Measurements from ENCODE around the gene SETDB2. TPM values are rescaled to one million over a fixed set of nuclear protein-coding genes. Genes with fewer than 3 reads are reported as not detected.

SETDB2 gene
- total RNA-seq, 4 donors from 2014 or later = 5.4 to 20.6 (median 8.9) TPM

DNA sequence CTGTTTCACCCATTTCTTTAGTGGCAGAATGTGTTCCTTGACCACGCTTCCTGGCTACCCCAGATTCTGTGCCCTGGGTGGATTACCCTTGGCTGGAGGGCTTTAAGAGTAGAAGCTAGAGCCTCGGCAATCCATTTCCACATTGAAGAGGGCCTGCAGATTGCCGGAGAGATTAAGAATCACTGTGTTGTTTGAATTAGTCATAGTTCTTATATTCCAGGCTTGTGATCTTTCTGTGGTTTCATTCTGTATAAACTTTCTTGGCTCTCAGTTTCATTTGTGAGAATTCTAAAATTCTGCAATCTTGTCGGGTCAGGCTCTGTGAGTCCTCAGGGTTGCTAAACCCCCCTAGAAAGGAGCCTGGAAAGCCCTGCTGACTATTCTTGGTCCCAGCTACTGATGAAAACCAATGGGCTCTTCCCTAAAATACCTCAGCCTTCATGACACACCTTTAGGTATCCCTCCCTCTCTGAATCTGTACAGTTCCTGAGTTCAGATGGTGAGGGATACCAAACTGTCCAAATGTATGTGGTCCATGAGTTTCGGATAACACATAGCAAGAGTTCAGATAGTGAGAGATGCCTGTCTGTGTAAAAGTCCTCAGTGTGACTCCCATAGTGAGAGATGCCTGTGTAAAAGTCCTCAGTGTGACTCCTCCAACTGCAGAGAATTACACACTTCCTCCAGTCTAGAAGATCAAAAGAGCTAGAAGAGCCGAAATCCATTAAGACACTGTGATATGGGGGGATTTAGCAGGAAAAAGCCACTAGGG lies 56.0 kb downstream of the SETDB2 start:
- no peaks in the 10 kb centered on the region for H3K27me3 ChIP-seq
- H3K36me3 ChIP-seq = no peaks in the 10 kb centered on the region
- peak overlapping the region in 3 of 4 donors; percentile 17 to 45 (median 31) for H3K27ac ChIP-seq
- no peak for DNase-seq
- no peak overlapping the region for H3K4me3 ChIP-seq
- no peak for TF ChIP-seq POLR2A (IDR thresholded peaks at IDR 0.05)
- TF ChIP-seq, protein P1, sequence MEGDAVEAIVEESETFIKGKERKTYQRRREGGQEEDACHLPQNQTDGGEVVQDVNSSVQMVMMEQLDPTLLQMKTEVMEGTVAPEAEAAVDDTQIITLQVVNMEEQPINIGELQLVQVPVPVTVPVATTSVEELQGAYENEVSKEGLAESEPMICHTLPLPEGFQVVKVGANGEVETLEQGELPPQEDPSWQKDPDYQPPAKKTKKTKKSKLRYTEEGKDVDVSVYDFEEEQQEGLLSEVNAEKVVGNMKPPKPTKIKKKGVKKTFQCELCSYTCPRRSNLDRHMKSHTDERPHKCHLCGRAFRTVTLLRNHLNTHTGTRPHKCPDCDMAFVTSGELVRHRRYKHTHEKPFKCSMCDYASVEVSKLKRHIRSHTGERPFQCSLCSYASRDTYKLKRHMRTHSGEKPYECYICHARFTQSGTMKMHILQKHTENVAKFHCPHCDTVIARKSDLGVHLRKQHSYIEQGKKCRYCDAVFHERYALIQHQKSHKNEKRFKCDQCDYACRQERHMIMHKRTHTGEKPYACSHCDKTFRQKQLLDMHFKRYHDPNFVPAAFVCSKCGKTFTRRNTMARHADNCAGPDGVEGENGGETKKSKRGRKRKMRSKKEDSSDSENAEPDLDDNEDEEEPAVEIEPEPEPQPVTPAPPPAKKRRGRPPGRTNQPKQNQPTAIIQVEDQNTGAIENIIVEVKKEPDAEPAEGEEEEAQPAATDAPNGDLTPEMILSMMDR (IDR thresholded peaks at IDR 0.05) = no peak
- no peaks in the 10 kb centered on the region for H3K9me3 ChIP-seq
- H3K4me1 ChIP-seq = no peaks in the 10 kb centered on the region

DNA sequence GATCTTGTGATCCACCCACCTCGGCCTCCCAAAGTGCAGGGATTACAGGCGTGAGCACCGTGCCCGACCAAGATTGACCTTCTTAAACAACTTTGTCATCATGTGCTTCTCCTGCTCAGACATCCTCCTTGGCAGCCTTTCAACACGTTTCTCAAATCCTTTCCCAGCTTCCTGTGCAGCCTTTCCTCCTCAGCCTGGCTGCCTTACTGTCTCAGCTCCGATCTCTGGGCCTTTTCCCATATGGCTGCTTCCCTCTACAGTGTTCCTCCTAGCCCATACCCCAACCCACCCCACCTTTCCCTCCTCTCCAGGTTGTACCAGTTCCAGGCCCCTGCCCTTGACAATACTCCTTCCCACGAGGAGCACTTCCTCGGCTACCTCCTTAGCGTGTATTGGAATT lies 58.9 kb downstream of the SETDB2 start:
- Histone ChIP-seq H3K9me3 (no peaks in the 10 kb centered on the region), H3K4me1 (no peaks in the 10 kb centered on the region), H3K27me3 (no peaks in the 10 kb centered on the region), H3K4me3 (no peak overlapping the region), H3K27ac (peak overlapping the region in 1 of 4 donors; percentile 44), H3K36me3 (peaks cover 0 to 4% (median 0%) of the 10 kb centered on the region in 3 donors)
- TF ChIP-seq, protein P1 (IDR thresholded peaks at IDR 0.05) = no peak
- TF ChIP-seq POLR2A (IDR thresholded peaks at IDR 0.05) = no peak
- no peak for DNase-seq

DNA sequence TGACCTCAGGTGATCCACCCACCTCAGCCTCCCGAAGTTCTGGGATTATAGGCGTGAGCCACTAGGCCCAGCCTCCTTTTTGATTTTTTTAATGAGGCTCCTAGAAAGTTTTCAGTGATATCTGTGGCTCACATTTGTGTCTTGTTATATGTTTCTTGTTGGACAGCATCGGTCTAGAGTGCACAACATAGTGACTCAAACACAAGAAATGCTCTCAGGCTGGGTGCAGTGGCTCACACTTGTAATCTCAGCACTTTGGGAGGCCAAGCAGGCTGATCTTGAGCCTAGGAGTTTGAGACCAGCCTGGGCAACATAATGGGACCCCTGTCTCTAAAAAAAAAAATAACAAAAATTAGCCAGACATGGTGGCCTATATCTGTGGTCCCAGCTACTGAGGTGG lies 59.9 kb downstream of the SETDB2 start:
- no peak for DNase-seq
- Histone ChIP-seq H3K27ac (no peak overlapping the region), H3K9me3 (no peaks in the 10 kb centered on the region), H3K4me1 (no peaks in the 10 kb centered on the region), H3K36me3 (peaks cover 0 to 4% (median 0%) of the 10 kb centered on the region in 3 donors), H3K4me3 (no peak overlapping the region), H3K27me3 (no peaks in the 10 kb centered on the region)
- TF ChIP-seq, protein P1 (IDR thresholded peaks at IDR 0.05) = no peak
- no peak for TF ChIP-seq POLR2A (IDR thresholded peaks at IDR 0.05)

DNA sequence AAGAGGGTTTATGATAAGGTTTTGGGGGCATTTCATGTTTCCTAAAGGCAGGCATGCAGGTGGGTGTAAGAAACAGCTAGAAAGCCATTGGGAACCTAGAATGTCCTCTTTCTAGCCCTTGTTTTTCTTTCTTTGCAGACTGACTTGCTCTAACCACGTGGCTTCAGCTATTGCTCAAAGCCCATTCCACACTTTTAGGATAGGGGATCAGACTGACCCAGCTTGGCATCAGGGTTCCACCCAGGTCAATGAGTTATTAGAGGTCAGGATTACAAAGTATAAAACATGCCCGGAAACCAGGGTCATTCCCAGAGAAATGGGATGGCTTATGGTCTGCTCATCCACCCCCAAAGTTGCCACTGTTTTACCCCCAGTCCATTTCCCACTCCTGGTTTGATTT lies 68.5 kb downstream of the SETDB2 start:
- TF ChIP-seq, protein P1 (IDR thresholded peaks at IDR 0.05) = no peak
- TF ChIP-seq POLR2A (IDR thresholded peaks at IDR 0.05) = no peak
- H3K27ac ChIP-seq = no peak overlapping the region
- peaks cover 0 to 46% (median 0%) of the 10 kb centered on the region in 3 donors for H3K36me3 ChIP-seq
- DNase-seq = no peak
- no peaks in the 10 kb centered on the region for H3K27me3 ChIP-seq
- H3K4me1 ChIP-seq = no peaks in the 10 kb centered on the region
- no peaks in the 10 kb centered on the region for H3K9me3 ChIP-seq
- H3K4me3 ChIP-seq = no peak overlapping the region

DNA sequence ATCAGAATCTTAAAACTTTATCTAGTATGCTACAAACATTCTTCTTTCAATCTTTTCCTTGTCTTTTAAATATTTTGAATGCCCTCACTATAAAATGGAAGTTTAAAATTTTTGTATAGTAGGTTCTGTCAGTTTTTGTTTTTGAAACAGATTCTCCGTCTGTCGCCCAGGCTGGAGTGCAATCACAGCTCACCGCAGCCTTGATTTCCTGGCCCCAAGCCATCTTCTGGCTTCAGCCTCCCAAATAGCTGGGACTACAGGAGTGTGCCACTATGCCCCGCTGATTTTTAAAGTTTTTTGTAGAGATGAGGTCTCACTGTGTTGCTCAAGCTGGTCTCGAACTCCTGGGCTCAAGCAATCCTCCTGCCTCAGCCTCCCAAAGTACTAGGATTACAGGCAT lies 72.4 kb downstream of the SETDB2 start:
- peaks cover 0 to 75% (median 0%) of the 10 kb centered on the region in 3 donors for H3K36me3 ChIP-seq
- TF ChIP-seq POLR2A (IDR thresholded peaks at IDR 0.05) = no peak
- TF ChIP-seq, protein P1 (IDR thresholded peaks at IDR 0.05) = no peak

More for the DNA sequence above, 72.4 kb downstream of the SETDB2 start:
- Histone ChIP-seq H3K4me3 (no peak overlapping the region), H3K27me3 (no peaks in the 10 kb centered on the region), H3K27ac (no peak overlapping the region), H3K9me3 (no peaks in the 10 kb centered on the region), H3K4me1 (no peaks in the 10 kb centered on the region)
- no peak for DNase-seq
